SKM-1 treated with dmso at 0.1 percent for 144 hours (cell line): ENCODE measurements around the gene RINL.

Source experiments
- DNase-seq: peaks from one replicate; lab custom pipeline; 2025; ENCODE audit not compliant: unreplicated experiment; lab: John Stamatoyannopoulos, UW

RINL gene

GRCh38 chr19:38850436-38850975 is 27.6 kb downstream of the RINL start:
- no peak for DNase-seq

- peak; percentile 100 for DNase-seq
Observed at GRCh38 chr19:38849860-38850435, 28.1 kb downstream of the RINL start, which contains the start of gene HNRNPL. Gene HNRNPL, minus strand, starts transcription at chr19:38849986. Its CDS starts 20 bp downstream, at chr19:38849966.

GRCh38 chr19:38849147-38849859 is 28.8 kb downstream of the RINL start:
- DNase-seq = peak; percentile 94

- DNase-seq = no peak
Observed at GRCh38 chr19:38848299-38849146, 29.6 kb downstream of the RINL start.

GRCh38 chr19:38846097-38846496 is 32.0 kb downstream of the RINL start:
- DNase-seq = no peak

GRCh38 chr19:38845374-38846024 is 32.6 kb downstream of the RINL start:
- no peak for DNase-seq

- DNase-seq = no peak
Observed at GRCh38 chr19:38844093-38844686, 33.9 kb downstream of the RINL start.

- DNase-seq = no peak
Observed at GRCh38 chr19:38843175-38843758, 34.8 kb downstream of the RINL start.

GRCh38 chr19:38842439-38843174 is 35.5 kb downstream of the RINL start:
- no peak for DNase-seq

- DNase-seq = no peak
Observed at GRCh38 chr19:38841787-38842438, 36.2 kb downstream of the RINL start.

- no peak for DNase-seq
Observed at GRCh38 chr19:38841180-38841766, 36.8 kb downstream of the RINL start.

GRCh38 chr19:38840583-38840968 is 37.5 kb downstream of the RINL start:
- DNase-seq = no peak

GRCh38 chr19:38839816-38840582 is 38.1 kb downstream of the RINL start:
- DNase-seq = no peak

GRCh38 chr19:38838986-38839761 is 38.9 kb downstream of the RINL start:
- DNase-seq = no peak

- DNase-seq = no peak
Observed at GRCh38 chr19:38838208-38838985, 39.7 kb downstream of the RINL start.

- no peak for DNase-seq
Observed at GRCh38 chr19:38837656-38838121, 40.4 kb downstream of the RINL start.
